ENCODE data around the gene KNG1. TPM values are rescaled to one million over a fixed set of nuclear protein-coding genes. Genes with fewer than 3 reads are reported as not detected.

Gene KNG1
- total RNA-seq, 2 donors from 2014 or later: not detected

DNA sequence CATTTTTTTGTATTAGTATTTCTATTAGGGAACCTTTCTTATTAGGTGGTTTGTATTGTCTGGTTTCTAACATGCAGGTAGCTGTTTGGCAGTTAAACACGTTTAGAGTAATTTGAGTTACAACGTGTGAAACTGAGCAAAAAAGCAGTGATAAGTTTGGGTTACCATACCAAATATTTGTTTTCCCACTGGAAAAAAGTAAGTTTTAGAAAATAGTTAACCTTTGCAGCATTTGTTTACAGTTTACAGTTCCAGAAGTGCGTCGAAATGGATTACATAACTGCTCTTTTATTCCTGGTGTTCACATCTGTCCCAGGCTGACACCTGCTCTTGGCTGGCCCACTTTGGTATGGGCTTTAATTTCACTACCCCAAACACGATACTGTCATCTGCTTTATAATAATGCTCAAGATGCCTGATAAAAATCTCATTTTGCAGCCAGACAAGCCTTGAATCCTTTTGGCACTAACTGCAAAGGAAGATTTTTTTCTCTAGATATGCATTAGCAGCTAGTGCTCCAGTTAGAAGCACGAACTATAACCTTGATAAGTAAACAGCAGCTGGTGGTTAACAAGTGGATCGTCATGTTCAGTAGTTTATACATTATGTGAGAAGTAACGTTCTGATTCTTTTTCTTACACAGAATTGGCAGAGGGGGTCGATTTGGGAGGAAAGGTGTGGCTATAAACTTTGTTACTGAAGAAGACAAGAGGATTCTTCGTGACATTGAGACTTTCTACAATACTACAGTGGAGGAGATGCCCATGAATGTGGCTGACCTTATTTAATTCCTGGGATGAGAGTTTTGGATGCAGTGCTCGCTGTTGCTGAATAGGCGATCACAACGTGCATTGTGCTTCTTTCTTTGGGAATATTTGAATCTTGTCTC lies 71.6 kb downstream of the KNG1 start:
- Histone ChIP-seq H3K36me3 (replicated peaks in 1 of 2; ENCODE audit: insufficient read depth in 1 of 2, low read depth in 2 of 2) (peaks cover 14 to 30% of the 10 kb centered on the region in 2 donors), H3K27me3 (no peaks in the 10 kb centered on the region), H3K4me1 (peaks cover 45% of the 10 kb centered on the region), H3K9me3 (no peaks in the 10 kb centered on the region), H3K4me3 (no peak overlapping the region), H3K27ac (peak overlapping the region in 1 of 4 donors; percentile 20)
- DNase-seq (no peak), ATAC-seq (no peak)
- intact Hi-C loops (cut with DNase I): no loop called here
- WGBS, 2 donors: 53 to 54% methylated on average over 13 of the region's 13 CpGs
- TF ChIP-seq POLR2A (IDR thresholded peaks at IDR 0.05): no peak
- no peak for TF ChIP-seq CTCF (IDR thresholded peaks at IDR 0.05)

- DNase-seq (no peak), ATAC-seq (no peak)
- Histone ChIP-seq H3K27me3 (no peaks in the 10 kb centered on the region), H3K4me3 (no peak overlapping the region), H3K9me3 (no peaks in the 10 kb centered on the region), H3K4me1 (peaks cover 45% of the 10 kb centered on the region), H3K36me3 (replicated peaks in 1 of 2; ENCODE audit: insufficient read depth in 1 of 2, low read depth in 2 of 2) (peaks cover 14 to 30% of the 10 kb centered on the region in 2 donors), H3K27ac (no peak overlapping the region)
- WGBS, 2 donors: 34 to 44% methylated on average over 4 of the region's 4 CpGs
- TF ChIP-seq POLR2A (IDR thresholded peaks at IDR 0.05) (no peak), CTCF (IDR thresholded peaks at IDR 0.05) (no peak)
- intact Hi-C loops (cut with DNase I): no loop called here
Observed at GRCh38 chr3:186789554-186790260, 72.5 kb downstream of the KNG1 start.

DNA sequence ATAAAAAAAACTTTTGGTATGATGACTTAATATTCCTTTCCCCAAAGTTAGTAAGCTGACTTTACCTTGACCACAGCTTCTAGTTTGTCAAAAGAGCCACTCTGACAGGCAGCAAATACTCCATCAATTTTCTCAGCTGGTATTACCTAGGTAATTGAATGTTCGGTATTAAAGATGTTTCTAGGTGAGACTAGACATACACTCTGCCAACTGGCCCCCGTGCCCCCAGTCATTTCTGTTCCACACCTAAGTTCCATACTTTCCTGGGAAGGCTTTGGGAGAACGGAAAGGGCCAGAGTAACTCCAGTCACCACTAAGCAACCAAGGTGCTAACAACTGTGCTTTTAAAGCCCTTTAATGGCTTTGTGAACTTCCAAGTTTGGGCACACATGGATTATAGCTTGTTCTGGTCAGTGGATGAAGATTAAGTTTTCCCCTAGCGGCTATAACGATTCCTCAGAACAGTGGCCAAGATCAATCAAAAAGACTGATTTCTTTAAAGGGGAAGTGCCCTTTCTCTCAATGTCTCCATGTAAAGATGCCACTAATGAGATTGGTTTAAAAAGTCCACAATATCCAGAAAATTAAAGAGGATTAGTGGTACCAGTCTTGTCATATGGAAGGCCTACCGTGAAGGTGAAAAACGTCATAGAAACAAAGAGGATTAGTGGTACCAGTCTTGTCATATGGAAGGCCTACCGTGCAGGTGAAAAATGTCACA lies 73.3 kb downstream of the KNG1 start:
- Histone ChIP-seq H3K36me3 (replicated peaks in 1 of 2; ENCODE audit: insufficient read depth in 1 of 2, low read depth in 2 of 2) (peaks cover 14 to 29% of the 10 kb centered on the region in 2 donors), H3K4me3 (no peak overlapping the region), H3K27me3 (no peaks in the 10 kb centered on the region), H3K27ac (peak overlapping the region in 1 of 4 donors; percentile 22), H3K9me3 (no peaks in the 10 kb centered on the region), H3K4me1 (peaks cover 38% of the 10 kb centered on the region)
- TF ChIP-seq POLR2A (IDR thresholded peaks at IDR 0.05) (peak in 2 of 3 donors; percentile 19 to 50), CTCF (IDR thresholded peaks at IDR 0.05) (peak in 2 of 7 experiments; percentile 7 to 11)
- intact Hi-C loops (cut with DNase I): no loop called here
- 53 to 67% methylated on average over 8 of the region's 8 CpGs for WGBS, 2 donors
- DNase-seq (no peak), ATAC-seq (peak; percentile 59)

MicroRNAs within 50 kb of the gene (microRNA counts, 767-probe panel; counts per million panel counts)
- microRNA hsa-miR-1248: 0 to 736 counts per million in 2 donors

Small RNA genes lying within 50 kb of the gene (microRNA-seq; reads per million reads assigned to microRNA genes)
- 8.1 to 18.2 reads per million in 2 donors for gene MIR1248 (ENCODE audit: borderline number of aligned reads in 2 of 2, borderline replicate concordance in 2 of 2)

Small RNA genes lying within 50 kb of the gene (small RNA-seq; reads per million reads assigned to genes)
- gene RF00092: not detected
- gene RNU6-1105P: not detected
- not detected for gene SNORA4
- not detected for gene SNORA63
- gene SNORA81: not detected
- not detected for gene SNORD2

Other genes starting within 250 kb of the KNG1 start
- 1 to 10 TPM; 3.6 to 5.9 TPM for gene CRYGS, start 173.0 kb upstream of the KNG1 start, total RNA-seq
- 10 to 100 TPM in 1 of 2 donors, 1 to 10 TPM in 1; 4.0 to 14.0 TPM for gene TBCCD1, start 150.0 kb upstream of the KNG1 start, total RNA-seq
- gene DNAJB11, start 146.6 kb upstream of the KNG1 start, total RNA-seq: 10 to 100 TPM; 38.9 to 76.5 TPM
- not detected for gene AHSG, start 104.3 kb upstream of the KNG1 start, total RNA-seq
- not detected for gene FETUB, start 77.0 kb upstream of the KNG1 start, total RNA-seq
- gene HRG, start 51.3 kb upstream of the KNG1 start, total RNA-seq: not detected
- gene EIF4A2, start 66.2 kb downstream of the KNG1 start, total RNA-seq: 100 to 1,000 TPM; 222 to 424 TPM
- gene RFC4, start 89.1 kb downstream of the KNG1 start, total RNA-seq: 10 to 100 TPM in 1 of 2 donors, 1 to 10 TPM in 1; 6.6 to 14.5 TPM
- 100 to 1,000 TPM in 1 of 2 donors, 10 to 100 TPM in 1; 10.9 to 188 TPM for gene ADIPOQ, start 125.4 kb downstream of the KNG1 start, total RNA-seq
- gene ST6GAL1, start 213.2 kb downstream of the KNG1 start, total RNA-seq: 10 to 100 TPM; 10.2 to 12.2 TPM